Measurements from ENCODE around the gene AK9.

GRCh38 chr6:109451376-109451775, 239.6 kb downstream of the AK9 start:
- no peak for TF ChIP-seq EZH2 (IDR thresholded peaks at IDR 0.05)
- TF ChIP-seq, protein P1, sequence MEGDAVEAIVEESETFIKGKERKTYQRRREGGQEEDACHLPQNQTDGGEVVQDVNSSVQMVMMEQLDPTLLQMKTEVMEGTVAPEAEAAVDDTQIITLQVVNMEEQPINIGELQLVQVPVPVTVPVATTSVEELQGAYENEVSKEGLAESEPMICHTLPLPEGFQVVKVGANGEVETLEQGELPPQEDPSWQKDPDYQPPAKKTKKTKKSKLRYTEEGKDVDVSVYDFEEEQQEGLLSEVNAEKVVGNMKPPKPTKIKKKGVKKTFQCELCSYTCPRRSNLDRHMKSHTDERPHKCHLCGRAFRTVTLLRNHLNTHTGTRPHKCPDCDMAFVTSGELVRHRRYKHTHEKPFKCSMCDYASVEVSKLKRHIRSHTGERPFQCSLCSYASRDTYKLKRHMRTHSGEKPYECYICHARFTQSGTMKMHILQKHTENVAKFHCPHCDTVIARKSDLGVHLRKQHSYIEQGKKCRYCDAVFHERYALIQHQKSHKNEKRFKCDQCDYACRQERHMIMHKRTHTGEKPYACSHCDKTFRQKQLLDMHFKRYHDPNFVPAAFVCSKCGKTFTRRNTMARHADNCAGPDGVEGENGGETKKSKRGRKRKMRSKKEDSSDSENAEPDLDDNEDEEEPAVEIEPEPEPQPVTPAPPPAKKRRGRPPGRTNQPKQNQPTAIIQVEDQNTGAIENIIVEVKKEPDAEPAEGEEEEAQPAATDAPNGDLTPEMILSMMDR (IDR thresholded peaks at IDR 0.05) = no peak

All from neural progenitor cell (in vitro differentiated cells).